Stimulated activated effector memory CD8-positive, alpha-beta T cell treated with anti-CD3 and anti-CD28 coated beads, Interleukin-12 subunit alpha, Interleukin-12 subunit beta, amount 100 ng/mL, for 72 hours (primary cell): ENCODE data around the gene PRSS2.
A peak's percentile ranks its signal among the peaks of the same experiment; 100 is the strongest.

ENCODE experiments used
- ATAC-seq: fragments of 150-1000 bp; cut with Tn5 transposase; 2 replicates; pipeline ENCODE4 v1.10.0; 2021
- DNase-seq, 2 donors: peaks; one replicate each; pipeline ENCODE4 v3.0.0; 2021 to 2022; ENCODE audit warnings: low spot score in 2 of 2
- H3K27ac Mint-ChIP-seq: one replicate; pipeline ENCODE4 v1.8.0; 2022; ENCODE audit warnings: mild to moderate bottlenecking, mixed read lengths
- H3K36me3 Mint-ChIP-seq: one replicate; pipeline ENCODE4 v1.8.0; 2022; ENCODE audit warnings: mild to moderate bottlenecking, mixed read lengths
- H3K4me1 Mint-ChIP-seq: one replicate; pipeline ENCODE4 v1.8.0; 2022; ENCODE audit warnings: mixed read lengths
- H3K4me3 Mint-ChIP-seq: one replicate; pipeline ENCODE4 v1.8.0; 2022; ENCODE audit warnings: mild to moderate bottlenecking, mixed read lengths
- H3K9me3 Mint-ChIP-seq: one replicate; pipeline ENCODE4 v1.8.0; 2022; ENCODE audit warnings: mixed read lengths

PRSS2 gene

DNA sequence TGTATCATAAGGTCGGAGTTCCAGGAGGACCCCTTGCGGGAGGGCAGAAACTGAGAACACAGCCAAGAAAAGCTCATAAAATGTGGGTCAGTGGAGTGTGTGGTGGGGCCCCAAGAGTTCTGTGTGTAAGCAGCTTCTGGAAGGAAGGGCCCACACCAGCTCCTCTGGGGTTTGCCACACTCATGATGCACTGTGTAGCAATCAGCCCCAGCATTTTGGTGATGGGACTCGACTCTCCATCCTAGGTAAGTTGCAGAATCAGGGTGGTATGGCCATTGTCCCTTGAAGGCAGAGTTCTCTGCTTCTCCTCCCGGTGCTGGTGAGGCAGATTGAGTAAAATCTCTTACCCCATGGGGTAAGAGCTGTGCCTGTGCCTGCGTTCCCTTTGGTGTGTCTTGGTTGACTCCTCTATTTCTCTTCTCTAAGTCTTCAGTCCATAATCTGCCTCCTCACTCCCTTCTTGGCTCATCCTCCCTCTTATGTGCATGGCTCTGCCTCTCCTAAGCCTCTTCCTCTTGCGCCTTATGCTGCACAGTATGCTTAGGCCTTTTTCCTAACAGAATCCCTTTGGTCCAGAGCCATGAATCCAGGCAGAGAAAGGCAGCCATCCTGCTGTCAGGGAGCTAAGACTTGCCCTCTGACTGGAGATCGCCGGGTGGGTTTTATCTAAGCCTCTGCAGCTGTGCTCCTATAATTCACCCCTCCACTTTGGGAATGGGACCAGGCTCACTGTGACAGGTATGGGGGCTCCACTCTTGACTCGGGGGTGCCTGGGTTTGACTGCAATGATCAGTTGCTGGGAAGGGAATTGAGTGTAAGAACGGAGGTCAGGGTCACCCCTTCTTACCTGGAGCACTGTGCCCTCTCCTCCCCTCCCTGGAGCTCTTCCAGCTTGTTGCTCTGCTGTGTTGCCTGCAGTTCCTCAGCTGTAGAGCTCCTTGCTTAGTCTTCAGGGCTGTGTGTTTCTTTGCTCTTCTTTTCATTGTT is 17.8 kb downstream of the PRSS2 start:
- DNase-seq (no peak), ATAC-seq (no peak)
- peak overlapping the region; percentile 100 for H3K27ac Mint-ChIP-seq
- H3K36me3 Mint-ChIP-seq, result peaks cover 78% of the 10 kb centered on the region
- H3K4me3 Mint-ChIP-seq, result peak overlapping the region; percentile 98
- H3K4me1 Mint-ChIP-seq, result peaks cover 21% of the 10 kb centered on the region
- H3K9me3 Mint-ChIP-seq, result no peaks in the 10 kb centered on the region

DNA sequence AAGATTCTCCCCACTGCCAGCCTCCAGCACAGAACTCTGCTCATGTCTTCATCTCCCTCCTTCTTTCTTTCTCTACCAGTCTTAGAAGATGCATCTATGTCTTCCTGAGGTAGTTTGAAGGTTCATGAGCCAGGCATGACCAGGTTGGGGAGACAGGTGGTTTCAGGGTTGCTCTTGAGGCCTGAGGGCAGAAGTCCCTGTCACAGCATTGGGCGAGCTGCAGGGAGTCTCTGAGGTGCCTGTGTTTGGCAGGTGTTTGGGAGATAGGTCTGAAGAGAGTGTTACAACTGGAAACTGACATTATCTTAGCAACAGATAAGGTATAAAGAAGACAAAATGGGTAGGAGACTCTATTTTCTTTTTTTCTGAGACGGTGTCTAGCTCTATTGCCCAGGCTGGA is 18.7 kb downstream of the PRSS2 start:
- ATAC-seq, result no peak
- Mint-ChIP-seq H3K4me1 (peaks cover 28% of the 10 kb centered on the region), H3K36me3 (peaks cover 87% of the 10 kb centered on the region), H3K9me3 (no peaks in the 10 kb centered on the region), H3K27ac (peak overlapping the region; percentile 100), H3K4me3 (peak overlapping the region; percentile 98)
- no peak for DNase-seq

DNA sequence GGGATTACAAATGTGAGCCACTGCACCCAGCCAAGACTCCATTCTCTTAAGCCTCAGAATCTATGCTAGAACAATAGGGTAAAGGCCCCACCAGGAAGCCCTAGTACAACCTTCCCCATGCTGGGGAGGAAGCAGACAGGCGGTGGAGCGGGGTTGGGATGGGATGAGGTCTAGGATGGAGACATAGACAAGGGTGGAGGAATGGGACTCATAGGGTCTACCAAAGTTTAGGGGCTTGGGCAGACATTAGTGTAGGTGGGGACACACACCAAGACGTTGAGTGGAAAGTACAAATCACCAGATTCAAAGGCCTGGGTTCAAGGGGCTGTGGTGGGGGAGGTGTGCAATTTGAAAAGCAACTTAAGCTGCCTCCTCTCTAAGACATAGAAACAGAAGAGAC is 19.3 kb downstream of the PRSS2 start:
- Mint-ChIP-seq H3K4me3 (peak overlapping the region; percentile 98), H3K36me3 (peaks cover 90% of the 10 kb centered on the region), H3K4me1 (peaks cover 34% of the 10 kb centered on the region), H3K9me3 (no peaks in the 10 kb centered on the region), H3K27ac (peak overlapping the region; percentile 100)
- ATAC-seq (no peak), DNase-seq (no peak)

DNA sequence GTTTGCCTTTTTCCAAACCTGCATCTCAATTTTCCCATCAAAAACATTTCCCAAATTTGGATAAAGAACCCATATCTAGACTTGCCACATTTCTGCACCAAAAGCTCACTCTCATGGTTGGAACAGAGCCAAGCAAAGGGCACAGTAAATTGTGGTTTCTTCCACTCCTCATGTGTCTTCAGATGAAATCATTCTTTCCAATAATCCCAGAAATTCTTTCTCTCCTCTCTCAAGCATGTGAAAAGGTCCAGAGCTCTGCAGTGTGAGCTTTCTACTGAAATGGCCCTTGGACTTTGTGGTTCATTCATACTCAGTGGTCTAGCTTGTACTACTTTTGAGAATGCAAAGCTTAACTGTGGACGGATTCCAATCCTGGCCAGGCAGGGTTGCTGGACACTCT is 19.8 kb downstream of the PRSS2 start:
- Mint-ChIP-seq H3K27ac (peak overlapping the region; percentile 100), H3K36me3 (peaks cover 90% of the 10 kb centered on the region), H3K9me3 (no peaks in the 10 kb centered on the region), H3K4me1 (peaks cover 36% of the 10 kb centered on the region), H3K4me3 (peak overlapping the region; percentile 98)
- no peak for DNase-seq
- ATAC-seq, result no peak

DNA sequence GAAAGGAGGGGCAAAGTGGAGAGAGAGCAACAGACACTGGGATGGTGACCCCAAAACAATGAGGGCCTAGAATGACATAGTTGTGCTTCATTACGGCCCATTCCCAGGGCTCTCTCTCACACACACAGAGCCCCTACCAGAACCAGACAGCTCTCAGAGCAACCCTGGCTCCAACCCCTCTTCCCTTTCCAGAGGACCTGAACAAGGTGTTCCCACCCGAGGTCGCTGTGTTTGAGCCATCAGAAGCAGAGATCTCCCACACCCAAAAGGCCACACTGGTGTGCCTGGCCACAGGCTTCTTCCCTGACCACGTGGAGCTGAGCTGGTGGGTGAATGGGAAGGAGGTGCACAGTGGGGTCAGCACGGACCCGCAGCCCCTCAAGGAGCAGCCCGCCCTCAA is 20.7 kb downstream of the PRSS2 start:
- Mint-ChIP-seq H3K9me3 (no peaks in the 10 kb centered on the region), H3K4me3 (peak overlapping the region; percentile 98), H3K36me3 (peaks cover 91% of the 10 kb centered on the region), H3K4me1 (peaks cover 36% of the 10 kb centered on the region), H3K27ac (peak overlapping the region; percentile 100)
- DNase-seq (no peak), ATAC-seq (no peak)

DNA sequence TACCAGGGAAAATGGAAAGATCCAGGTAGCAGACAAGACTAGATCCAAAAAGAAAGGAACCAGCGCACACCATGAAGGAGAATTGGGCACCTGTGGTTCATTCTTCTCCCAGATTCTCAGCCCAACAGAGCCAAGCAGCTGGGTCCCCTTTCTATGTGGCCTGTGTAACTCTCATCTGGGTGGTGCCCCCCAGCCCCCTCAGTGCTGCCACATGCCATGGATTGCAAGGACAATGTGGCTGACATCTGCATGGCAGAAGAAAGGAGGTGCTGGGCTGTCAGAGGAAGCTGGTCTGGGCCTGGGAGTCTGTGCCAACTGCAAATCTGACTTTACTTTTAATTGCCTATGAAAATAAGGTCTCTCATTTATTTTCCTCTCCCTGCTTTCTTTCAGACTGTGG is 21.4 kb downstream of the PRSS2 start:
- Mint-ChIP-seq H3K4me1 (peaks cover 36% of the 10 kb centered on the region), H3K27ac (peak overlapping the region; percentile 100), H3K4me3 (peak overlapping the region; percentile 98), H3K9me3 (no peaks in the 10 kb centered on the region), H3K36me3 (peaks cover 97% of the 10 kb centered on the region)
- ATAC-seq (no peak), DNase-seq (no peak)

DNA sequence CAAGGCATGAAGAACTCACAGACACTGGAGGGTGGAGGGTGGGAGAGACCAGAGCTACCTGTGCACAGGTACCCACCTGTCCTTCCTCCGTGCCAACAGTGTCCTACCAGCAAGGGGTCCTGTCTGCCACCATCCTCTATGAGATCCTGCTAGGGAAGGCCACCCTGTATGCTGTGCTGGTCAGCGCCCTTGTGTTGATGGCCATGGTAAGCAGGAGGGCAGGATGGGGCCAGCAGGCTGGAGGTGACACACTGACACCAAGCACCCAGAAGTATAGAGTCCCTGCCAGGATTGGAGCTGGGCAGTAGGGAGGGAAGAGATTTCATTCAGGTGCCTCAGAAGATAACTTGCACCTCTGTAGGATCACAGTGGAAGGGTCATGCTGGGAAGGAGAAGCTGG is 21.8 kb downstream of the PRSS2 start:
- ATAC-seq, result no peak
- Mint-ChIP-seq H3K4me1 (peaks cover 36% of the 10 kb centered on the region), H3K36me3 (peaks cover 99% of the 10 kb centered on the region), H3K4me3 (peak overlapping the region; percentile 98), H3K9me3 (no peaks in the 10 kb centered on the region), H3K27ac (peak overlapping the region; percentile 100)
- DNase-seq, result no peak

DNA sequence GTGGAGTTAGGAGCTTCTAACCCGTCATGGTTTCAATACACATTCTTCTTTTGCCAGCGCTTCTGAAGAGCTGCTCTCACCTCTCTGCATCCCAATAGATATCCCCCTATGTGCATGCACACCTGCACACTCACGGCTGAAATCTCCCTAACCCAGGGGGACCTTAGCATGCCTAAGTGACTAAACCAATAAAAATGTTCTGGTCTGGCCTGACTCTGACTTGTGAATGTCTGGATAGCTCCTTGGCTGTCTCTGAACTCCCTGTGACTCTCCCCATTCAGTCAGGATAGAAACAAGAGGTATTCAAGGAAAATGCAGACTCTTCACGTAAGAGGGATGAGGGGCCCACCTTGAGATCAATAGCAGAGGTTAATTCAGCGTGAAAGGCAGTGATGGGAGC is 22.4 kb downstream of the PRSS2 start:
- Mint-ChIP-seq H3K4me1 (peaks cover 36% of the 10 kb centered on the region), H3K4me3 (peak overlapping the region; percentile 98), H3K9me3 (no peaks in the 10 kb centered on the region), H3K27ac (peak overlapping the region; percentile 100), H3K36me3 (peaks cover 99% of the 10 kb centered on the region)
- no peak for ATAC-seq
- DNase-seq, result no peak

DNA sequence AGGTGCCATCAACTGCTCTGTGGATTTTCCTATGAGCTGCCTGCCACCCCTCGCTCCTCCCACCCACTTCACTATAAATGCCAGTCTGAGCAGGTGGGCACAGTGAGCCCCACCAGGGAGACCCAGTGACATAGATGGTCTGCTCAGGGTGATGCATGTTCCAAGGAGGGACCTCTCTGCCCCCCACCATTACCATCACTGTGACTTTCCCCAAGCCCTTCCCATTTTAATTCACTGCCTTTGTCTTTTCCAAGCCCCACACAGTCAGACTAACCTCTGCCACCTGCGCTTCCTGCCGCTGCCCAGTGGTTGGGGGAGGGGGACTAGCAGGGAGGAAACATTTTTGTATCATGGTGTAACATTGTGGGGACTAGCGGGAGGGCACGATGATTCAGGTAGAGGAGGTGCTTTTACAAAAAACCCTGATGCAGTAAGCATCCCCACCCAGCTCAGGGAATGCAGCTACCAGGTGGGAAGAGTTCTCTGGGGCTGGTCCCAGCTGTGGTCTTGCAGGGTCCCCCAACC is 24.6 kb downstream of the PRSS2 start:
- Mint-ChIP-seq H3K27ac (peak overlapping the region; percentile 100), H3K4me1 (peaks cover 52% of the 10 kb centered on the region), H3K4me3 (peak overlapping the region; percentile 98), H3K9me3 (no peaks in the 10 kb centered on the region), H3K36me3 (peaks cover 99% of the 10 kb centered on the region)
- peak; percentile 25 for ATAC-seq
- DNase-seq, result peak in 1 of 2 donors; percentile 57

DNA sequence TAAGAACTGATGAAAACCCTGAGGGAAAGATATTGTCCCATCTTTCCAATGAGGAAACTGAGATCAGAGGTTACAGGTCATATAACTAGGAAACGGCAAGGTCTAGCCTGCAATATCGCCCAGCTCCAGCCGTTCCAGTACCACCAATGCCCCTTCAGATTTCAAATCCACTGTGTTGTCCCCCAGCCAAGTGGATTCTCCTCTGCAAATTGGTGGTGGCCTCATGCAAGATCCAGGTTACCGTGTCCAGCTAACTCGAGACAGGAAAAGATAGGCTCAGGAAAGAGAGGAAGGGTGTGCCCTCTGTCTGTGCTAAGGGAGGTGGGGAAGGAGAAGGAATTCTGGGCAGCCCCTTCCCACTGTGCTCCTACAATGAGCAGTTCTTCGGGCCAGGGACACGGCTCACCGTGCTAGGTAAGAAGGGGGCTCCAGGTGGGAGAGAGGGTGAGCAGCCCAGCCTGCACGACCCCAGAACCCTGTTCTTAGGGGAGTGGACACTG is 25.3 kb downstream of the PRSS2 start:
- H3K36me3 Mint-ChIP-seq, result peaks cover 99% of the 10 kb centered on the region
- peak overlapping the region; percentile 100 for H3K27ac Mint-ChIP-seq
- H3K4me3 Mint-ChIP-seq, result peak overlapping the region; percentile 98
- no peak for ATAC-seq
- DNase-seq, result no peak
- H3K9me3 Mint-ChIP-seq, result no peaks in the 10 kb centered on the region
- H3K4me1 Mint-ChIP-seq, result peaks cover 58% of the 10 kb centered on the region

DNA sequence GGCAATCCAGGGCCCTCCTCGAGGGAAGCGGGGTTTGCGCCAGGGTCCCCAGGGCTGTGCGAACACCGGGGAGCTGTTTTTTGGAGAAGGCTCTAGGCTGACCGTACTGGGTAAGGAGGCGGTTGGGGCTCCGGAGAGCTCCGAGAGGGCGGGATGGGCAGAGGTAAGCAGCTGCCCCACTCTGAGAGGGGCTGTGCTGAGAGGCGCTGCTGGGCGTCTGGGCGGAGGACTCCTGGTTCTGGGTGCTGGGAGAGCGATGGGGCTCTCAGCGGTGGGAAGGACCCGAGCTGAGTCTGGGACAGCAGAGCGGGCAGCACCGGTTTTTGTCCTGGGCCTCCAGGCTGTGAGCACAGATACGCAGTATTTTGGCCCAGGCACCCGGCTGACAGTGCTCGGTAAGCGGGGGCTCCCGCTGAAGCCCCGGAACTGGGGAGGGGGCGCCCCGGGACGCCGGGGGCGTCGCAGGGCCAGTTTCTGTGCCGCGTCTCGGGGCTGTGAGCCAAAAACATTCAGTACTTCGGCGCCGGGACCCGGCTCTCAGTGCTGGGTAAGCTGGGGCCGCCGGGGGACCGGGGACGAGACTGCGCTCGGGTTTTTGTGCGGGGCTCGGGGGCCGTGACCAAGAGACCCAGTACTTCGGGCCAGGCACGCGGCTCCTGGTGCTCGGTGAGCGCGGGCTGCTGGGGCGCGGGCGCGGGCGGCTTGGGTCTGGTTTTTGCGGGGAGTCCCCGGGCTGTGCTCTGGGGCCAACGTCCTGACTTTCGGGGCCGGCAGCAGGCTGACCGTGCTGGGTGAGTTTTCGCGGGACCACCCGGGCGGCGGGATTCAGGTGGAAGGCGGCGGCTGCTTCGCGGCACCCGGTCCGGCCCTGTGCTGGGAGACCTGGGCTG is 26.0 kb downstream of the PRSS2 start:
- H3K4me1 Mint-ChIP-seq, result peaks cover 63% of the 10 kb centered on the region
- peak overlapping the region; percentile 100 for H3K27ac Mint-ChIP-seq
- peaks cover 99% of the 10 kb centered on the region for H3K36me3 Mint-ChIP-seq
- peak overlapping the region; percentile 98 for H3K4me3 Mint-ChIP-seq
- H3K9me3 Mint-ChIP-seq, result no peaks in the 10 kb centered on the region
- no peak for ATAC-seq
- peak in 1 of 2 donors; percentile 61 for DNase-seq

DNA sequence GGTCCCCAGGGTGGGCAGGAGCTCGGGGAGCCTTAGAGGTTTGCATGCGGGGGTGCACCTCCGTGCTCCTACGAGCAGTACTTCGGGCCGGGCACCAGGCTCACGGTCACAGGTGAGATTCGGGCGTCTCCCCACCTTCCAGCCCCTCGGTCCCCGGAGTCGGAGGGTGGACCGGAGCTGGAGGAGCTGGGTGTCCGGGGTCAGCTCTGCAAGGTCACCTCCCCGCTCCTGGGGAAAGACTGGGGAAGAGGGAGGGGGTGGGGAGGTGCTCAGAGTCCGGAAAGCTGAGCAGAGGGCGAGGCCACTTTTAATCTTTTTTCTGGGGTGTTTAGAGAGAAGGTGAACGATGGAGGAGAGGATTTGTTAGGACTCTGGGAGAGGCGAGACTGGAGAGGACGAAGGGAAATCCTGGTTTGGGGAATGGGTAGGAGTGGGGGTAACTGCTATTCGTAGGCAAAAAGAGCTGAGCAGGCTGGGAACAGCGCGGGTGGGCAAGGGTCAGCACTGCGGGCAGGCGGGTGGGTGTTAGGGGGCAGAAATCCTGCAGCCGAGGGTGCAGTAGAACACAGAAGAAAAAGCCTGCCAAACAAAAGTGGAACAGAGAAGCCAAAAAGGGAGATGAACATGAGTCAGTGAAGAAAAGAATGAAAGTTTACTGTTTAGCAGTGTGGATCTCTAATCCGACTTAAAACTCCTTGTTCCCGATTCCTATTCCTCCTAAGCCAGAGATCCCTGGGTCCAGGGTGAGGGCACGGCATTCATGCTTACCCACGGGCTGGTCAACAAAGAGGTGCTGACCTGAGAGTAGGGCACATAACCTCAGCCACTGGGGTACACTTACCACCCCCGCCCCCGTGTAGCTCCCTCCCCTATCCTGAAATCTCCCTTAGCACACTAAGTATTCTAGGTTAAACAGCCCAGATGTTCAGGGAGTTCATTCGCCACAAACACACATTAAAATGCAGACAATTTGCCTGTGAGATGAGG is 26.9 kb downstream of the PRSS2 start:
- DNase-seq (peak in 1 of 2 donors; percentile 65), ATAC-seq (peak; percentile 33)
- Mint-ChIP-seq H3K36me3 (peaks cover 99% of the 10 kb centered on the region), H3K4me1 (peaks cover 67% of the 10 kb centered on the region), H3K9me3 (no peaks in the 10 kb centered on the region), H3K27ac (peak overlapping the region; percentile 100), H3K4me3 (peak overlapping the region; percentile 98)

DNA sequence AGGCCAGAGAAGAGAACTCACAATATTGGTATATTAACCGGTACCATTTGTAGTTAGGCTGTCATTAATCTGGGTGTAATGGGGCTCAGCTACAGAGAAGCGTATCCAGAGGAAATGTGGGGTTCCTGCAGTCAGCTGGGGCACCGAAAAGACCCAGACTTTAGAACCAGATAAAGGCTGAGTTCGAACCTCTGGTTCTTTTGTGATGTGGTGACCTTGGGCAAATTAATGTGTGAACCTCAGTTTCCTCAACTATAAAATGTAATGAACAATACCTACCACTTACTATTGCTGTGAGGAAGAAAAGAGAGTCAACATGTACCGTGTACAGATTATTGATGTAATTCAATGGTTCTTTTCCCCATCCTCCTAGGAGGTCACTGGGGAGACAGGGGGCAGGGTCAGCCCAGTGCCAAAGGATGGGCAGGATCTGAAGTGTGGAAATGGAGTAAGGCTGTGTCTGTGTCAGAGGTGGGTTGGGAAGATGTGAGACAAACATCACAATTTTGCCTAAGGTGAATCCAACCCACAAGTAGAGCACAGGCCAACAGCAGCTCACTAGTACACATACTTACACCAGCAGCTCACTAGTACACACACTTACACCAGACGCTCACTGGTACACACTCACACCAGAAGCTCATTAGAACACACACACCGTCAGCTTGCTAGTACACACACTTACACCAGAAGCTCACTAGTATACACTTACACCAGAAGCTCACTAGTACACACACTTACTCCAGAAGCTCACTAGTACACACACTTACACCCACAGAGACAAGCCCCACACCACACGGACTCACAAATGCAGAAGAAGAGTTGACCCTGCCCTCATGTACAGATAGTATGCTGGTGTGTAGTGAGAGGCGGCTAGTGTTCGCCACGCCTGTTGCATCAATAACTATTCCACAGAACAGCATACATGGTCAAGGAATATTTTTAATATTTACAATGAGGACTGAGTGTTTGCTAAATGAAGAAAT is 28.0 kb downstream of the PRSS2 start:
- Mint-ChIP-seq H3K4me3 (peak overlapping the region; percentile 98), H3K27ac (peak overlapping the region; percentile 100), H3K9me3 (no peaks in the 10 kb centered on the region), H3K36me3 (peaks cover 99% of the 10 kb centered on the region), H3K4me1 (peaks cover 68% of the 10 kb centered on the region)
- ATAC-seq (peak; percentile 33), DNase-seq (peak in 1 of 2 donors; percentile 56)
